Thyroid gland (tissue), 4 donors: ENCODE measurements around the gene CYP2C18.

Experiments
- CTCF ChIP-seq, 6 experiments: fragments of 200-600 bp in 3 of 6; fragments of 450-650 bp in 3 of 6; sonication (generic) in 3 of 6; IDR thresholded peaks; one replicate each; pipeline ENCODE4 v1.5.1; 2016 to 2019; ENCODE audit warnings: antibody characterized with exemption in 6 of 6, mild to moderate bottlenecking in 2 of 6, inconsistent platforms in 1 of 6, moderate library complexity in 1 of 6
- POLR2A ChIP-seq, 2 donors: fragments of 450-650 bp; IDR thresholded peaks; one replicate each; pipeline ENCODE4 v1.6.1; 2017; ENCODE audit warnings: antibody characterized with exemption in 2 of 2, mild to moderate bottlenecking in 2 of 2, moderate library complexity in 1 of 2

GRCh38 chr10:94747838-94748237 lies 64.3 kb downstream of the CYP2C18 start:
- no peak for TF ChIP-seq CTCF (IDR thresholded peaks at IDR 0.05)
- no peak for TF ChIP-seq POLR2A (IDR thresholded peaks at IDR 0.05)
